Measurements from ENCODE around the gene ZC3H7A. TPM values are rescaled to one million over a fixed set of nuclear protein-coding genes. Genes with fewer than 3 reads are reported as not detected.

ZC3H7A gene
- total and polyA plus RNA-seq, 2 of the 13 experiments (the other 11 are each of a cell fraction or from before 2014, with no cell fraction given): 29.2 to 36.8 TPM

DNA sequence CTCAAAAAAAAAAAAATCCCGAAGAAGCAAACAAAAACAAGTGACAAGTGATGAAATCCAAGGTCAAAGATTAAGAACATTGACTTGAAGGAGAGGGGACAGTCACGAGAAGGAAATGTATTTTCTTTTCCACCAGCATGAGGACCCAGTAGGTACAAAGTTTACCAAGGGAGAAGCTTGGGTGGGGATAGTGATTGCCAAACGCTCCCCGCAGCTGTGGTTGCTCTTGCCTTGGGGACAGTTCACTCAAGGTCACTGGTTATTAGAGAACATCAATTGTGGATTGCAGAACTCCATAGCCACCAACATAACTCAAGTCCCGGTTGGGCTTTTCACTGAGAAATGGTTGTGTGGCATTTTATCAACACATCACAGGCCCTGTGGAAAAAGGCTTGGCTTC is 27.3 kb upstream of the ZC3H7A start (continued):
- TF ChIP-seq, protein P1, sequence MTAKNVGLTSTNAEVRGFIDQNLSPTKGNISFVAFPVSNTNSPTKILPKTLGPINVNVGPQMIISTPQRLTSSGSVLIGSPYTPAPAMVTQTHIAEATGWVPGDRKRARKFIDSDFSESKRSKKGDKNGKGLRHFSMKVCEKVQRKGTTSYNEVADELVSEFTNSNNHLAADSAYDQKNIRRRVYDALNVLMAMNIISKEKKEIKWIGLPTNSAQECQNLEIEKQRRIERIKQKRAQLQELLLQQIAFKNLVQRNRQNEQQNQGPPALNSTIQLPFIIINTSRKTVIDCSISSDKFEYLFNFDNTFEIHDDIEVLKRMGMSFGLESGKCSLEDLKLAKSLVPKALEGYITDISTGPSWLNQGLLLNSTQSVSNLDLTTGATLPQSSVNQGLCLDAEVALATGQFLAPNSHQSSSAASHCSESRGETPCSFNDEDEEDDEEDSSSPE (CRISPR knock-in tag; IDR thresholded peaks at IDR 0.05): 0 out of 2 replicates have a peak, but pooled peaks have one; percentile 13
- TF ChIP-seq MEF2D (CRISPR knock-in tag; IDR thresholded peaks at IDR 0.05) (peak; percentile 63; the same call in 1 of the 2 replicates), FOXA1 (IDR thresholded peaks at IDR 0.05) (no peak), FOXA1 (CRISPR knock-in tag; IDR thresholded peaks at IDR 0.05) (0 out of 2 replicates have a peak, but pooled peaks have one; percentile 39), FOSL1 (CRISPR knock-in tag; IDR thresholded peaks at IDR 0.05; ENCODE audit: borderline replicate concordance) (no peak), FOSL2 (CRISPR knock-in tag; IDR thresholded peaks at IDR 0.05) (peak; percentile 39), SATB2 (CRISPR knock-in tag; IDR thresholded peaks at IDR 0.05) (0 out of 2 replicates have a peak, but pooled peaks have one; percentile 19), ZNF501 (CRISPR knock-in tag; IDR thresholded peaks at IDR 0.05) (0 out of 2 replicates have a peak, but pooled peaks have one; percentile 51), HDAC1 (CRISPR knock-in tag; IDR thresholded peaks at IDR 0.05) (peak; percentile 63), KDM2A (CRISPR knock-in tag; IDR thresholded peaks at IDR 0.05; ENCODE audit: borderline replicate concordance, low read depth) (no peak), MIXL1 (CRISPR knock-in tag; IDR thresholded peaks at IDR 0.05) (peak; percentile 90), ZNF558 (CRISPR knock-in tag; IDR thresholded peaks at IDR 0.05; ENCODE audit: borderline replicate concordance) (no peak), RBAK (CRISPR knock-in tag; IDR thresholded peaks at IDR 0.05) (no peak), SSRP1 (CRISPR knock-in tag; IDR thresholded peaks at IDR 0.05) (no peak), KDM1A (CRISPR knock-in tag; IDR thresholded peaks at IDR 0.05) (peak; percentile 44; the same call in 1 of the 2 replicates), DRAP1 (CRISPR knock-in tag; IDR thresholded peaks at IDR 0.05) (0 out of 2 replicates have a peak, but pooled peaks have one; percentile 24), FOXP1 (IDR thresholded peaks at IDR 0.05) (0 out of 2 replicates have a peak, but pooled peaks have one; percentile 1), FOXP1 (CRISPR knock-in tag; IDR thresholded peaks at IDR 0.05) (peak; percentile 43; the same call in 1 of the 2 replicates), MXD4 (CRISPR knock-in tag; IDR thresholded peaks at IDR 0.05) (no peak), KLF16 (CRISPR knock-in tag; IDR thresholded peaks at IDR 0.05) (0 out of 4 replicates have a peak, but pooled peaks of 1 of the 2 experiments have one; percentile 42), ZNF331 (CRISPR knock-in tag; IDR thresholded peaks at IDR 0.05) (peak; percentile 31; the same call in 1 of the 2 replicates)
- TF ChIP-seq, protein P2, sequence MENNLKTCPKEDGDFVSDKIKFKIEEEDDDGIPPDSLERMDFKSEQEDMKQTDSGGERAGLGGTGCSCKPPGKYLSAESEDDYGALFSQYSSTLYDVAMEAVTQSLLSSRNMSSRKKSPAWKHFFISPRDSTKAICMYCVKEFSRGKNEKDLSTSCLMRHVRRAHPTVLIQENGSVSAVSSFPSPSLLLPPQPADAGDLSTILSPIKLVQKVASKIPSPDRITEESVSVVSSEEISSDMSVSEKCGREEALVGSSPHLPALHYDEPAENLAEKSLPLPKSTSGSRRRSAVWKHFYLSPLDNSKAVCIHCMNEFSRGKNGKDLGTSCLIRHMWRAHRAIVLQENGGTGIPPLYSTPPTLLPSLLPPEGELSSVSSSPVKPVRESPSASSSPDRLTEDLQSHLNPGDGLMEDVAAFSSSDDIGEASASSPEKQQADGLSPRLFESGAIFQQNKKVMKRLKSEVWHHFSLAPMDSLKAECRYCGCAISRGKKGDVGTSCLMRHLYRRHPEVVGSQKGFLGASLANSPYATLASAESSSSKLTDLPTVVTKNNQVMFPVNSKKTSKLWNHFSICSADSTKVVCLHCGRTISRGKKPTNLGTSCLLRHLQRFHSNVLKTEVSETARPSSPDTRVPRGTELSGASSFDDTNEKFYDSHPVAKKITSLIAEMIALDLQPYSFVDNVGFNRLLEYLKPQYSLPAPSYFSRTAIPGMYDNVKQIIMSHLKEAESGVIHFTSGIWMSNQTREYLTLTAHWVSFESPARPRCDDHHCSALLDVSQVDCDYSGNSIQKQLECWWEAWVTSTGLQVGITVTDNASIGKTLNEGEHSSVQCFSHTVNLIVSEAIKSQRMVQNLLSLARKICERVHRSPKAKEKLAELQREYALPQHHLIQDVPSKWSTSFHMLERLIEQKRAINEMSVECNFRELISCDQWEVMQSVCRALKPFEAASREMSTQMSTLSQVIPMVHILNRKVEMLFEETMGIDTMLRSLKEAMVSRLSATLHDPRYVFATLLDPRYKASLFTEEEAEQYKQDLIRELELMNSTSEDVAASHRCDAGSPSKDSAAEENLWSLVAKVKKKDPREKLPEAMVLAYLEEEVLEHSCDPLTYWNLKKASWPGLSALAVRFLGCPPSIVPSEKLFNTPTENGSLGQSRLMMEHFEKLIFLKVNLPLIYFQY (CRISPR knock-in tag; IDR thresholded peaks at IDR 0.05; ENCODE audit: borderline replicate concordance): 0 out of 2 replicates have a peak, but pooled peaks have one; percentile 36
- TF ChIP-seq, protein P3, sequence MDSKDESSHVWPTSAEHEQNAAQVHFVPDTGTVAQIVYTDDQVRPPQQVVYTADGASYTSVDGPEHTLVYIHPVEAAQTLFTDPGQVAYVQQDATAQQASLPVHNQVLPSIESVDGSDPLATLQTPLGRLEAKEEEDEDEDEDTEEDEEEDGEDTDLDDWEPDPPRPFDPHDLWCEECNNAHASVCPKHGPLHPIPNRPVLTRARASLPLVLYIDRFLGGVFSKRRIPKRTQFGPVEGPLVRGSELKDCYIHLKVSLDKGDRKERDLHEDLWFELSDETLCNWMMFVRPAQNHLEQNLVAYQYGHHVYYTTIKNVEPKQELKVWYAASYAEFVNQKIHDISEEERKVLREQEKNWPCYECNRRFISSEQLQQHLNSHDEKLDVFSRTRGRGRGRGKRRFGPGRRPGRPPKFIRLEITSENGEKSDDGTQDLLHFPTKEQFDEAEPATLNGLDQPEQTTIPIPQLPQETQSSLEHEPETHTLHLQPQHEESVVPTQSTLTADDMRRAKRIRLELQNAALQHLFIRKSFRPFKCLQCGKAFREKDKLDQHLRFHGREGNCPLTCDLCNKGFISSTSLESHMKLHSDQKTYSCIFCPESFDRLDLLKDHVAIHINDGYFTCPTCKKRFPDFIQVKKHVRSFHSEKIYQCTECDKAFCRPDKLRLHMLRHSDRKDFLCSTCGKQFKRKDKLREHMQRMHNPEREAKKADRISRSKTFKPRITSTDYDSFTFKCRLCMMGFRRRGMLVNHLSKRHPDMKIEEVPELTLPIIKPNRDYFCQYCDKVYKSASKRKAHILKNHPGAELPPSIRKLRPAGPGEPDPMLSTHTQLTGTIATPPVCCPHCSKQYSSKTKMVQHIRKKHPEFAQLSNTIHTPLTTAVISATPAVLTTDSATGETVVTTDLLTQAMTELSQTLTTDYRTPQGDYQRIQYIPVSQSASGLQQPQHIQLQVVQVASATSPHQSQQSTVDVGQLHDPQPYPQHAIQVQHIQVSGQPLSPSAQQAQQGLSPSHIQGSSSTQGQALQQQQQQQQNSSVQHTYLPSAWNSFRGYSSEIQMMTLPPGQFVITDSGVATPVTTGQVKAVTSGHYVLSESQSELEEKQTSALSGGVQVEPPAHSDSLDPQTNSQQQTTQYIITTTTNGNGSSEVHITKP (CRISPR knock-in tag; IDR thresholded peaks at IDR 0.05; ENCODE audit: low read depth): peak; percentile 34; the same call in 1 of the 2 replicates

All from HepG2 (cell line).